Ectodermal cell (in vitro differentiated cells): Measurements from ENCODE around the gene RBM28.

Experiments
- H3K27ac ChIP-seq: 2 replicates; pipeline ENCODE4 v1.7.0; 2013; ENCODE audit warnings: mild to moderate bottlenecking, low read depth, low read length; ENCODE audit not compliant: insufficient read depth, poor library complexity, severe bottlenecking
- H3K27me3 ChIP-seq: 2 replicates; pipeline ENCODE4 v1.7.0; 2013; ENCODE audit warnings: mild to moderate bottlenecking, low read length; ENCODE audit not compliant: insufficient read depth, control insufficient read depth, poor library complexity, severe bottlenecking
- H3K36me3 ChIP-seq: one replicate; pipeline ENCODE4 v1.7.0; 2013; ENCODE audit warnings: low read length; ENCODE audit not compliant: control insufficient read depth, insufficient read depth
- H3K4me1 ChIP-seq: one replicate; pipeline ENCODE4 v1.7.0; 2013; ENCODE audit warnings: low read length; ENCODE audit not compliant: control insufficient read depth, insufficient read depth
- H3K4me3 ChIP-seq: 2 replicates; pipeline ENCODE4 v1.7.0; 2013; ENCODE audit warnings: low read depth, low read length, control low read depth; ENCODE audit not compliant: insufficient read depth
- H3K9me3 ChIP-seq: 2 replicates; pipeline ENCODE4 v1.7.0; 2013; ENCODE audit warnings: mild to moderate bottlenecking, low read length, moderate library complexity; ENCODE audit not compliant: control insufficient read depth
- WGBS, 2 experiments: methylation state at CpG; one replicate each; pipeline ENCODE4 v1.1.7; 2013; ENCODE audit warnings: missing lambda C conversion rate in 2 of 2; 5-methylcytosine and 5-hydroxymethylcytosine counted together

RBM28 gene

GRCh38 chr7:128271942-128272481, 71.7 kb downstream of the RBM28 start:
- peaks cover 14% of the 10 kb centered on the region for H3K4me1 ChIP-seq
- no peaks in the 10 kb centered on the region for H3K36me3 ChIP-seq
- no peaks in the 10 kb centered on the region for H3K27me3 ChIP-seq
- WGBS, 2 experiments, result 93 to 95% methylated on average over 30 of the region's 30 CpGs
- no peaks in the 10 kb centered on the region for H3K9me3 ChIP-seq
- H3K4me3 ChIP-seq, result no peak overlapping the region
- no peak overlapping the region for H3K27ac ChIP-seq

DNA sequence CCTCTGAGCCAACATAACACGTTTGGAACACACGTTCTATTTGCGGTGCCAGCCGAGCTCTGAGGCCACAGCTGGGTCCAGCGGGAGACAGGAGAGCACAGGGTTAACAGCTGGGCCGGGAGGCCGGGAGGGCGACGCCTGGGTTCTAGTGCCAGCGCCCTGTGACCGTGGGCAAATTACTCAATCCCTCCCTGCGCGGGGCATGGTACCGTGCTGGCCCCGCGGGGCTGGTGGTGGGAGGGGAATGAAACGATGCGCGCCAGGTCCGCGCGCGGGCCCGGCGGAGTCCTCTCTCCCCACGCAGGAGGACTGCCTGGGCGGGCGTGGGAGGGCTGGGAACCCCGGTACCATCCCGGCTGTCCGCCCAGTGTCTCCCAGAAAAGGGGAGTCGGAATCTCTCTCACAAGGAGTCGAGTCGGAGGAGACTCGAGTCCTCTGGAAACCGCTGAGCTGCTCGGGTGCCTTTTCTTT, 72.2 kb downstream of the RBM28 start:
- no peaks in the 10 kb centered on the region for H3K9me3 ChIP-seq
- H3K36me3 ChIP-seq, result no peaks in the 10 kb centered on the region
- peaks cover 16% of the 10 kb centered on the region for H3K4me1 ChIP-seq
- no peak overlapping the region for H3K4me3 ChIP-seq
- no peak overlapping the region for H3K27ac ChIP-seq
- 95% methylated on average over 37 of the region's 37 CpGs for WGBS, 2 experiments
- no peaks in the 10 kb centered on the region for H3K27me3 ChIP-seq

DNA sequence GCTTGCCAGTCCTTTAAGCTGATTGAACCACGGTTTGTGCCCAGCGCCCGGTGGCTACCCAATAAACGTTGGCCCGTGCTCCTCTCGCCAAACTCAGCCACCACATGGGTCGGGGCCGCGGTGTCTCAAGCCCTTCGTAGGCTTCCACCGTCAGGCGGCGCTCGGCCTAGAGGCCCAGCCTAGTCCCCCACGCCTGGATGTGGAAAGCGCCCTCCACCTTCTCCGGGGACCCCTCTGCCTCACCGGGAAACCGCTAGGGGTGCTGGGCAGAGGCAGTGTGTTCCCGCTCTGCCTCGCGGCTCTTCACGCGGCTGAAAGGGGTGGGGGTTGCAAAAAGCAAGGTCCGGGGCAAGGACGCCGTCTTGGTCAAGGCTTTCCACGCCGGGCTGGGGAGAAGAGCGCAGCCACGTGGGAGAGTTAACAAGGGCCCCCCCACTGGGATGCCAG, 72.9 kb downstream of the RBM28 start:
- Histone ChIP-seq H3K4me1 (peaks cover 16% of the 10 kb centered on the region), H3K4me3 (no peak overlapping the region), H3K27ac (no peak overlapping the region), H3K9me3 (no peaks in the 10 kb centered on the region), H3K27me3 (no peaks in the 10 kb centered on the region), H3K36me3 (no peaks in the 10 kb centered on the region)
- WGBS, 2 experiments, result 93 to 94% methylated on average over 31 of the region's 31 CpGs

GRCh38 chr7:128268233-128268632, 75.5 kb downstream of the RBM28 start:
- H3K36me3 ChIP-seq, result no peaks in the 10 kb centered on the region
- H3K27me3 ChIP-seq, result no peaks in the 10 kb centered on the region
- H3K4me1 ChIP-seq, result peaks cover 12% of the 10 kb centered on the region
- 40 to 52% methylated on average over 2 of the region's 2 CpGs for WGBS, 2 experiments
- H3K9me3 ChIP-seq, result no peaks in the 10 kb centered on the region
- peak overlapping the region; percentile 87 for H3K27ac ChIP-seq
- H3K4me3 ChIP-seq, result no peak overlapping the region

- Histone ChIP-seq H3K27ac (peak overlapping the region; percentile 87), H3K9me3 (no peaks in the 10 kb centered on the region), H3K27me3 (no peaks in the 10 kb centered on the region), H3K36me3 (no peaks in the 10 kb centered on the region), H3K4me1 (peaks cover 12% of the 10 kb centered on the region), H3K4me3 (no peak overlapping the region)
- 44 to 48% methylated on average over 4 of the region's 4 CpGs for WGBS, 2 experiments
These were observed 76.1 kb downstream of the RBM28 start for GRCh38 chr7:128267595-128267924.

DNA sequence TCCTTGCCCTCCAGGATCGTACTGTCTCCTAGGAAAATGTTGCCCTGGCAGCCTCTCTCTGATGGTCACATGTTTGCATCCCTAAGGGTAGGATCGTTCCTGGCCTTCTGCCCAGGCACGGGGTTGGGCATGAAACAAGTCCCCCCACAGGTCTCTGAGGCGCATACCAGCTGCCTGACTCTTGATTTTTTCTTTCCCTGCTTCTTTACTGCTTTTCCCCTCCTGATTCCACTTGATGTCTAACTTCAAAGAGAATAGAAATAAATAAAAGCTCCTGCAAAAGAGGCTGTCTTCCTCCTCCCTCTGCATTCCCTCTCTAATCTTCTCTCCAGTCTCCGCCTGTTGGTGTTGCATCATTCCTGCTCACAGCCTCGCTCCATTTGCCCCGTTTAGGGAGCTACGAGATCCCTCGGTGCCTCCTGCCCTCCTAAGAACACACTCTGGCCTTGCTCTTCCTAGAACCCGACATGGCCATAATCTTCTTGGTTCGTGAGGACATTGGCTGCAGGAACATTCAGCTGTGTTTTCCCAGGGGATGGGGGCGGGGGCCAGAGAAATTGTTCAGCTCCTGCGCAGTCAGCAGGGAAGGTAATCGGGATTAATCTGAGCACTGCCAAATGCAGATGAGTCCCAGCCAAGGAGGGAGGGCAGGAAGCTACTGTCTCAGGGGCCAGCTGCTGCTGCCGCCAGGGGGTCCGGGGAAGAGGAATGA, 76.7 kb downstream of the RBM28 start:
- WGBS, 2 experiments, result 23 to 25% methylated on average over 16 of the region's 16 CpGs
- no peaks in the 10 kb centered on the region for H3K9me3 ChIP-seq
- H3K4me1 ChIP-seq, result peaks cover 12% of the 10 kb centered on the region
- no peaks in the 10 kb centered on the region for H3K27me3 ChIP-seq
- H3K4me3 ChIP-seq, result no peak overlapping the region
- peak overlapping the region; percentile 87 for H3K27ac ChIP-seq
- no peaks in the 10 kb centered on the region for H3K36me3 ChIP-seq

- Histone ChIP-seq H3K27me3 (no peaks in the 10 kb centered on the region), H3K9me3 (no peaks in the 10 kb centered on the region), H3K4me1 (peaks cover 12% of the 10 kb centered on the region), H3K27ac (no peak overlapping the region), H3K4me3 (no peak overlapping the region), H3K36me3 (no peaks in the 10 kb centered on the region)
- WGBS, 2 experiments, result 88 to 92% methylated on average over 1 of the region's 1 CpG
These were observed 77.2 kb downstream of the RBM28 start for GRCh38 chr7:128266529-128266882.

GRCh38 chr7:128265906-128266300, 77.8 kb downstream of the RBM28 start:
- no peaks in the 10 kb centered on the region for H3K27me3 ChIP-seq
- no peak overlapping the region for H3K4me3 ChIP-seq
- no peaks in the 10 kb centered on the region for H3K36me3 ChIP-seq
- peaks cover 12% of the 10 kb centered on the region for H3K4me1 ChIP-seq
- no peak overlapping the region for H3K27ac ChIP-seq
- 61 to 65% methylated on average over 5 of the region's 5 CpGs for whole genome bisulfite sequencing, 2 experiments
- H3K9me3 ChIP-seq, result no peaks in the 10 kb centered on the region

DNA sequence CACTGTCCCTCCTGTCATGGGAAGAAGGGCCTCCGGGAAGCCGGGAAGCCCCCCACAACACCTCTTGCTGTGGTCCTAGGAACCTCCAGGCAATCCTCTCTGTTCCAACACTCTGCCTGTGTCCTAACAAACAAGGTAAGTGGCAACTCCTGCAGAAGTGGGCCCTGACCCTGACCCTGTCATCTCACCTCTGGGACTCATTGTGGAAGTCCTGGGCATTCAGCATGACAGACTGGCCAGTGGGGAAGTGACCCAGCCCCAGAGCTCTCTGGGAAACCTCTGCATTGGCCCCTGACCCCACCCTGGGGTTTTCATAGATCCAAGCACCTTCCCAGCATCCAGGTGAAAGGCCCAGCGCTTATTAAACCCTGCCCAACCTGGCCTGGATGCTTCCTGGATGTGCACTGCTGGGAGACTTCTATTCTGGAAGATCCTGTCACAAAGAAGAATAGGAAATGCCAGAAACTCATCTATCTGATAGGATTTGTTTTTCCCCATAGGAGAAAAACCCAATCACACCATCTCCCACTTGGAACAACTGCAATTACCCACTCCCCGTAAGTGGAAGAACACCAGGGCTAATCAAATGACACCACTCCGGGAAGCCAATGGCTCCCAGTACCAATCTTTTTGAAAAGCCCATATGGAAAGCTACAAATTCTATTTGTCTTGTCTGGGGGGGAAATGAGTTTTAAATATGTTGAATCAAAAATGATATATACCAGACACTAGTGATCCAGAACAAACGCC, 78.4 kb downstream of the RBM28 start:
- WGBS, 2 experiments, result 92 to 97% methylated on average over 6 of the region's 6 CpGs
- no peak overlapping the region for H3K27ac ChIP-seq
- H3K9me3 ChIP-seq, result no peaks in the 10 kb centered on the region
- no peaks in the 10 kb centered on the region for H3K36me3 ChIP-seq
- no peak overlapping the region for H3K4me3 ChIP-seq
- no peaks in the 10 kb centered on the region for H3K27me3 ChIP-seq
- H3K4me1 ChIP-seq, result peaks cover 12% of the 10 kb centered on the region

DNA sequence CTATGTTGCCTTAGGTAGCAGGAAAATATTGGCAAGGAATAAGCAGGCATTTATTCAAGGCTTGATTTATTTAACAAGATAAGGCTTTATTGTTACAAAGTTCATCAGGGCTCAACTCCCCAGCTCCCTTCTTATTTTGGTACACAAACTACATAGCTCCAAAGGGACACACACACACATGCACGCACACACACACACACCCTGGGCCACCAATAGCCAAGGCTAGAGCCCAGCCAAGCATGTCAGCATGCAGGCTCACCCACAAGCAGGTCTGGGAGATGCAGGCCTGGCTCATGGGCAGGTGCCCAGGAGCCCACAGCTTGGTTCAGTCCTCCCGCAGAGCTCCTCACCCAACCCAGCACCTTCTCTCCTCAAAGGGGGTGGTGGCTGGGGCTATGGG, 79.2 kb downstream of the RBM28 start:
- H3K4me1 ChIP-seq, result peaks cover 13% of the 10 kb centered on the region
- no peaks in the 10 kb centered on the region for H3K27me3 ChIP-seq
- H3K27ac ChIP-seq, result no peak overlapping the region
- H3K9me3 ChIP-seq, result no peaks in the 10 kb centered on the region
- WGBS, 2 experiments, result 25 to 65% methylated on average over 1 to 2 of the region's 2 CpGs
- no peaks in the 10 kb centered on the region for H3K36me3 ChIP-seq
- no peak overlapping the region for H3K4me3 ChIP-seq
